ENCODE data around the gene REPIN1.

DNA sequence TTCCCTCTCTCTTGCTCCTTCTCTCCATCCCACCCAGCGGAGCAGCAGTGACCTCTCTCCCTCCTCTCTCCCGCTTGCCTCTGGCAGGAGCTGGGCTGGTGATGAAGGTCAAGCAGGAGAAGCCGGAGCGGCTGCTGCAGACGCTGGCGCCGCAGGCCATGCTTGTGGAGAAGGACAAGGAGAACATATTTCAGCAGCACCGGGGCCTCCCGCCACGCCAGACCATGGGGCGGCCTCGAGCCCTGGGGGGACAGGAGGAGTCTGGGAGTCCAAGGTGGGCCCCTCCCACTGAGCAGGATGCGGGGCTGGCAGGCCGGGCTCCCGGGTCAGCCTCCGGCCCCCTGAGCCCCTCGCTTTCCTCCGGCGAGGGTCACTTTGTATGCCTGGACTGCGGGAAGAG, 27.8 kb downstream of the REPIN1 start:
- TF ChIP-seq, protein P1, sequence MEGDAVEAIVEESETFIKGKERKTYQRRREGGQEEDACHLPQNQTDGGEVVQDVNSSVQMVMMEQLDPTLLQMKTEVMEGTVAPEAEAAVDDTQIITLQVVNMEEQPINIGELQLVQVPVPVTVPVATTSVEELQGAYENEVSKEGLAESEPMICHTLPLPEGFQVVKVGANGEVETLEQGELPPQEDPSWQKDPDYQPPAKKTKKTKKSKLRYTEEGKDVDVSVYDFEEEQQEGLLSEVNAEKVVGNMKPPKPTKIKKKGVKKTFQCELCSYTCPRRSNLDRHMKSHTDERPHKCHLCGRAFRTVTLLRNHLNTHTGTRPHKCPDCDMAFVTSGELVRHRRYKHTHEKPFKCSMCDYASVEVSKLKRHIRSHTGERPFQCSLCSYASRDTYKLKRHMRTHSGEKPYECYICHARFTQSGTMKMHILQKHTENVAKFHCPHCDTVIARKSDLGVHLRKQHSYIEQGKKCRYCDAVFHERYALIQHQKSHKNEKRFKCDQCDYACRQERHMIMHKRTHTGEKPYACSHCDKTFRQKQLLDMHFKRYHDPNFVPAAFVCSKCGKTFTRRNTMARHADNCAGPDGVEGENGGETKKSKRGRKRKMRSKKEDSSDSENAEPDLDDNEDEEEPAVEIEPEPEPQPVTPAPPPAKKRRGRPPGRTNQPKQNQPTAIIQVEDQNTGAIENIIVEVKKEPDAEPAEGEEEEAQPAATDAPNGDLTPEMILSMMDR (IDR thresholded peaks at IDR 0.05): no peak
- no peak for TF ChIP-seq ZFX (IDR thresholded peaks at IDR 0.05; ENCODE audit: borderline replicate concordance)

Measured in 22Rv1 (cell line).